Activated CD4-positive, CD25-positive, alpha-beta regulatory T cell treated with anti-CD3 and anti-CD28 coated beads, Interleukin-2, amount 50 U/mL, for 16 hours (primary cell): Measurements from ENCODE around the gene DRC1.

ENCODE experiments used
- DNase-seq: peaks from one replicate; pipeline ENCODE4 v3.0.0-alpha.2; 2020; ENCODE audit warnings: low read depth, low spot score

The DRC1 gene

GRCh38 chr2:26448651-26449050, 46.9 kb downstream of the DRC1 start:
- no peak for DNase-seq

- no peak for DNase-seq
These were observed 47.7 kb downstream of the DRC1 start for GRCh38 chr2:26449278-26450030.

- DNase-seq, result no peak
These were observed 48.4 kb downstream of the DRC1 start for GRCh38 chr2:26450031-26450635.

- no peak for DNase-seq
These were observed 50.0 kb downstream of the DRC1 start for GRCh38 chr2:26451700-26452099.

GRCh38 chr2:26453421-26454329, 52.0 kb downstream of the DRC1 start:
- no peak for DNase-seq

- DNase-seq, result no peak
These were observed 52.9 kb downstream of the DRC1 start for GRCh38 chr2:26454561-26455001.

- no peak for DNase-seq
These were observed 53.4 kb downstream of the DRC1 start for GRCh38 chr2:26455037-26455669.

- DNase-seq, result no peak
These were observed 54.1 kb downstream of the DRC1 start for GRCh38 chr2:26455670-26456439.

- no peak for DNase-seq
These were observed 54.9 kb downstream of the DRC1 start for GRCh38 chr2:26456440-26457250.

GRCh38 chr2:26457251-26457666, 55.5 kb downstream of the DRC1 start:
- no peak for DNase-seq

GRCh38 chr2:26457695-26458364, 56.1 kb downstream of the DRC1 start:
- no peak for DNase-seq

- no peak for DNase-seq
These were observed 56.8 kb downstream of the DRC1 start for GRCh38 chr2:26458365-26459042.

- no peak for DNase-seq
These were observed 58.4 kb downstream of the DRC1 start for GRCh38 chr2:26459991-26460612.

- DNase-seq, result no peak
These were observed 58.9 kb downstream of the DRC1 start for GRCh38 chr2:26460613-26461031.

GRCh38 chr2:26461601-26462023, 59.9 kb downstream of the DRC1 start:
- no peak for DNase-seq

GRCh38 chr2:26462100-26462499, 60.4 kb downstream of the DRC1 start:
- DNase-seq, result no peak

- no peak for DNase-seq
These were observed 61.0 kb downstream of the DRC1 start for GRCh38 chr2:26462511-26463243.
